ENCODE data around the gene CYP4F8.

GRCh38 chr19:15591796-15592195 is 23.2 kb upstream of the CYP4F8 start:
- no peak for TF ChIP-seq CTCF (IDR thresholded peaks at IDR 0.05)
- no peak for TF ChIP-seq POLR2A (IDR thresholded peaks at IDR 0.05)

All from heart left ventricle (tissue), 13 donors.